HG03280 (cell line): ENCODE measurements around the gene FHAD1.

Experiments
- ATAC-seq: cut with Tn5 transposase; IDR thresholded peaks from one replicate; pipeline ENCODE4 v1.9.1; 2021; ENCODE audit warnings: mild to moderate bottlenecking, moderate library complexity; ENCODE audit not compliant: unreplicated experiment

Gene FHAD1

GRCh38 chr1:15218287-15219279, 28.4 kb upstream of the FHAD1 start:
- ATAC-seq, result no peak

DNA sequence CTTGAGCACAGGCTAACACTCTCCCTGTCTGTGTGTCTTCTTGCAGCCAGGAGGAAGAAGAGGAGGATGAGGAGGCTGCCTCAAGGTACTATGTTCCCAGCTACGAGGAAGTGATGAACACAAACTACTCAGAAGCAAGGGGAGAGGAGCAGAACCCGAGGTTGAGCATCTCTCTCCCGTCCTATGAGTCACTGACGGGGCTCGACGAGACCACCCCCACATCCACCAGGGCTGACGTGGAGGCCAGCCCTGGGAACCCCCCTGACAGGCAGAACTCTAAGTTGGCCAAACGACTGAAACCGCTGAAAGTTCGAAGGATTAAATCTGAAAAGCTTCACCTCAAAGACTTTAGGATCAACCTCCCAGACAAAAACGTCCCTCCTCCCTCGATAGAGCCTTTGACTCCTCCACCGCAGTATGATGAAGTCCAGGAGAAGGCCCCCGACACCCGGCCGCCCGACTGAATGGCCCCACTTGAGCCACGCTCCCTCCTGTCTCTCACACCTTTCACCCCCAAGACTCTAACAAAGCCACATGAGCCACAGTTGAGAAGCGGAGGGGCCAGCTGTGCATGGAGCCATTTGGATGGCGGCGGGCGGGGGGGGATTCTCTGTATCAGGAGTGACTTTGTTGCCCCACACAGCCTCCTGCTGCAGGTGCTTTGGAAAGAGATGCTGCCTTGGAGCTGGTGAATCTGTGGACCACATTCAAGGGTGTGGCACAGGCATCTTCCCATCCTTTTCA, 27.6 kb upstream of the FHAD1 start:
- no peak for ATAC-seq

DNA sequence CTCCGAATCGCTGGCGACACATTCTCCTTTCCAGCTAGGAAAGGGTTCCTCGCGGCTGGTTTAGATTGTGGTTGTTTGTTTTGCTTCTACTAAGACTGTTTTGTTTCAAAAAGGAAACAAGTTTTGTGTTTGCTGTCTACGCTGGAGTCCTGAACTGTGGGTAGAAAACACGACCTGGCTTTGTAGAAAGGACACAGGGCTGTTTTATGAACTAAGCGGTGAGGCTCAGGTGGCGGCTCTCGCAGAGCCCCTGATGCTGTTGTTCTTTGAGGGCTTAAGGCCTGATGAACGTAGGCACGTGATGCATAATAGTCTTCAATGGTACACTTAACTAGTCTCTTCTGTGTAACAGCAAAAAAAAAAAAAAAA, 27.0 kb upstream of the FHAD1 start:
- no peak for ATAC-seq

DNA sequence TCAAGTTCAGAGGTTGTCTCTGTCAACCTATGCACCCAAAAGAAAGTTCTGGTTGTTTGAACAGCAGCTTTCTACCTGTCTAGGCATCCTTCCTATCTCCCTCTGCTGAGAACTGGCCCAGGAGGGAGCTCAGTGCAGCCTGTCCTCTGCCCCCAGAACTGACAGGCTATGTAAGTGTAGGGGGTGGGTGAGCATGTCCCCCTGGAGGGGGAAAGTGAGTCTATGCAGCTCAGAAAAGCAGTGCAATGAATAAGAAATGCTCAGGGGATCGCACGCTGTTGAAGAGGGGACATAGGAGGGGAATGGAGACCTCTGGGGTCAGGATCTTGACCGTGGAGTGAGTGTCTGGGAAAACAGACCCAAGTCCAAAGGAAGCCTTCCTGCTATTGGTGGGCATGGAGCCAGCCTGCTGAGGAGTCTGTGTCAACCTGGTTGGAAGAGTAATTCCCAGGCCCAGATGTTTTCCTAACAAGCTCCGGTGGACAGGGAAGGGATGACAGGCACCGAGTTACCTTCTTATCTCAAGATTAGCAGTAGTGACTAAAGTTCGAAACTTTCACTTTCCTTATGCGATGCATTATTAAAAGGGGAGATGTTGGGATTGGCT, 26.1 kb upstream of the FHAD1 start:
- no peak for ATAC-seq

- no peak for ATAC-seq
These were observed 24.2 kb upstream of the FHAD1 start for GRCh38 chr1:15222653-15223303.

DNA sequence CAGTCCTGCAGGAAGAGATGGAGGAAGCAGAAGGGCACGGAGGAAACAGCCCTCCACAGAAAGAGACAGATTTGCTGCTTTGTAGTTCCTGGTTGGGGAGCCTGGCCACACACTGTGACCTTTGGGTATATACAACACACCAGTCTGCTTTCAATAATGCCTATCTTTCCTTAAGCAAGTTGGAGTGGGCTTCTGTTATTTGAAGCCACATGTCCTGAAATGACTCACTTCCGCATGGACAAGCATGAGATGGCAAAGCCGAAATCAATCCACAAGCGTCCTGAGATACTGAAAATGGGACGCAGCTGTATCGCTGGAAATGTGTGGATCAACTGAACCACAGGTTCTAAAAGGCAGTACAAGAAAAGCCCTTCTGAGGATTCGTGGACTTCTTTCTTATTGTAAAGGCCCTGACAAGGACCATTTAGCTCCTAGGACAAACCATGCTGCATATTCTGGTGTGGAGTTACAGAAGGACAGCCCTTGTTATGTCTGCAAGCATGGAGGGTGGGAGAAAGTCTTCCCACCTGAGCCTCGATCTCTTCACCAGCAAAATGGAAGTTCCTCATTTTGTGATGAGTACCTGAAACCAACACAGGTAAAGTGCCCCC, 22.7 kb upstream of the FHAD1 start:
- no peak for ATAC-seq

GRCh38 chr1:15224974-15225373, 22.0 kb upstream of the FHAD1 start:
- ATAC-seq, result no peak

GRCh38 chr1:15225461-15225860, 21.6 kb upstream of the FHAD1 start:
- no peak for ATAC-seq

DNA sequence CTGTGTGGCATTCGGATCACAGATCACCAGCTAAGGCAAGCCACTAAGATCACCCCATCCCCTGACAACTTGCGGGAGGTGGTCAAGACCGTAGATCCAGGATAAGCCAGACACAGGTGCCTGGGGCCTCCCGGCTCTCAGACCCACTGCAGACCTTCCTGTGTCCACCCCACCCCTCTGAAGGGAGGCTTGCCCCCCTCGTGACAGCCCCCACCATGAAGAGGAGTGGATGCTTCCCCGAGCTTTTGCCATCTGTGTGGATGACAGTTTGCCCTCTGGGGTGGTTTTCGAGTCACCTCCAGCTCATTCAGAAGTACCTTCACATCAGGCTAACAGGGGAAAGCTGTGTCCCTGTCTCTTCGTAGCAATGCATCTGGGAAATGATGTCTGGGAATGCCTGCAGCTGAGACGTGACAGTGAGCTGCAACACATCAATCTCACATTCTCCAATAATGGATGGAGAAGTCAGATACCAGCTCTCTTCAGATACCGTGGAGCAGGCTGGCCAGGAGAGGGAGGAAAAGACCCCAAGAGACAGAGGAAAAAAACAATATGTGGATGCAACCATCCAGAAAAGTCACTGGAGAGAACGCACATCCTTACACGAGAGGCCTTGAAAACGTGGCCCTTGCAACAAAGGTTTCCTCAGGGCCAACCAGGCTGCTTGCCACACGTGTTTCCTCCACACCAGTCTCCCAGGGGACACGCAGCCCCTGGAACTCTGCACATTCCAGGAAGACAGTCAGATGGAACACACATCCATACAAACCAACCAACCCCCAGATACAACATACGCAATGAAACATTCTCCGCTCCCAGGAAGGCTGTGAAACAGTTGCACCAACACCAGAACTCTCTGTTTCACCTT, 20.4 kb upstream of the FHAD1 start:
- no peak for ATAC-seq

GRCh38 chr1:15229707-15230131, 17.3 kb upstream of the FHAD1 start:
- ATAC-seq, result no peak

GRCh38 chr1:15231714-15232201, 15.3 kb upstream of the FHAD1 start:
- peak; percentile 59 for ATAC-seq

DNA sequence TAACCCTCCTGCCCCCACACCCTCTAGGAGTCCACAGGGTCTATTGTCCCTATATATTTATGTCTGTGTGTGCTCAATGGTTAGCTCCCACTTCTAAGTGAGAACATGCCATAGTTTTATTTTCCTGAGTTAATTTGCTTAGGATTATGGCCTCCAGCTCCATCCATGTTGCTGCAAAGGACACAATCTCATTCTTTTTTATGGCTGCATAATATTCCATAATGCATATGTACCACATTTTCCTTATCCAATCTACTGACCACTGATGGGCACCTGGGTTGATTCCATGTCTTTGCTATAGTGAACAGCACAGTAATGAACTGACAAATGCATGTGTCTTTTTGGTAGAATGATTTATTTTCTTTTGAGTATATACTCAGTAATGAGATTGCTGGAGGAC, 13.3 kb upstream of the FHAD1 start:
- no peak for ATAC-seq

- no peak for ATAC-seq
These were observed 10.7 kb upstream of the FHAD1 start for GRCh38 chr1:15236321-15236721.

GRCh38 chr1:15236746-15237145, 10.3 kb upstream of the FHAD1 start:
- no peak for ATAC-seq

GRCh38 chr1:15238789-15239188, 8.2 kb upstream of the FHAD1 start:
- no peak for ATAC-seq

DNA sequence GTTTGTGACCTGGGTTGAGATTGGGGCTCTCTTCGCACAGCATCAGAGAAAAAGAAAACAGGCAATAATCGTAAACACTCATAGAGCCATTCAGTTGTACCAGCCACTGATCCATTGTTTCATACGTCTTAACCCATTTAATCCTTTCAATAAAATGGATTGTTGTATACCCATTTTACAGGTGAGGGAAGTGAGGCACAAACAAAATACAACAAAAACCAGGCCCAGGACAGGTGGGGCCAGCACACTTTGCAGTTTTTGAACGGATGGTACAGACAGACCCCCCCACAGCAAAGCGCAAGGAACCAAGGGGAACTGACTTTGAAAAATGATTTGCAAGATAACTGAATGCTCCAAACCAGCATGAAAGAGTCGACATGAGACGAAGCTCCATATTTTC, 4.3 kb upstream of the FHAD1 start:
- ATAC-seq, result no peak

DNA sequence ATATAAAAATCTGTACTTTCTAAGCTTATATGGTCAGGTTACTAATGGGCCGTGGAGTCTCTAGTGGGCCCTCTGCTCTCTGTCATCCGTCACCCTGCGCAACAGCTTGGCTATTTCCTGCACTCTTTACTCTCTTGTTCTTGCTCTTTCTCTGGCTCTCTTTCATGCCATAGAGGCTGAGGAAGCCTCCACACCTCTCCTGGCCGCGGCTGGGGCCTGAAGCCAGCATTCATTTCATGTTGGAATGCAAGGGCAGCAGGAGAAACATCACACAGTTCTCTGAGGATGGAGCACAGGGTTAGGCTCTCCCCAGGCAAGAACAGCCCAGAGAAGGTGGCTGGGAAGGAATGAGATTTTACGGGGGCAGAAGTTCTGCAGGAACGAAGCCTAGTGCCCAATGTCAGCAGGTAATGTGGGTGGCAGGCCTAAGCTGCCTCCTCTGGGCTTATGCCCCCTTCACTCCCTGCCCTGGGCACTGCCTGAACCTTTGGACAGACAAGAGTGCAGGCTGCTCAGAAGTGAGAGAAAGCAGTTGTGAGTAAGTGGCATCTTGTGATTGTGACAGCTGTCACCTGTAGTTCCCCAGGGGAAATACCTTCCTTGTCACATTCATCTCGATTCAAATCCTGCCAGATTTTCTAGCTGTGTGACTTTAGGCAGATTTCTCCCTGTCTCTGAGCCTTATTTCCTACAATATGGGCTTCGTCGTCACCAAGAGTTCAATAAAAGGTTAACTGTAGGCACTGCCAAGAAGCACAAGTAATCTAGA, 3.6 kb upstream of the FHAD1 start:
- no peak for ATAC-seq

- no peak for ATAC-seq
These were observed 2.2 kb upstream of the FHAD1 start for GRCh38 chr1:15244813-15245212.
